Activated T-cell treated with anti-CD3 and anti-CD28 coated beads for 4 hours (primary cell): ENCODE data around the gene TMEM176A.

ENCODE experiments used
- DNase-seq: peaks from one replicate; pipeline ENCODE4 v3.0.0-alpha.2; 2020

The TMEM176A gene

GRCh38 chr7:150849204-150849775 lies 48.7 kb downstream of the TMEM176A start:
- DNase-seq, result no peak

GRCh38 chr7:150850273-150850672 lies 49.7 kb downstream of the TMEM176A start:
- no peak for DNase-seq

GRCh38 chr7:150851492-150852370 lies 51.2 kb downstream of the TMEM176A start:
- DNase-seq, result no peak

- DNase-seq, result no peak
Measured at GRCh38 chr7:150852371-150852905, 51.9 kb downstream of the TMEM176A start, which contains the start of gene AOC1. AOC1 (plus strand) TSS chr7:150852517; CDS start chr7:150856471, 3,954 bp downstream.

- no peak for DNase-seq
Measured at GRCh38 chr7:150854066-150855000, 53.8 kb downstream of the TMEM176A start.
